Fibroblast of lung (primary cell): ENCODE results near the gene GBA2. TPM values are rescaled to one million over a fixed set of nuclear protein-coding genes. Genes with fewer than 3 reads are reported as not detected.
A peak's percentile ranks its signal among the peaks of the same experiment; 100 is the strongest.

Source experiments
- DNase-seq, 2 donors: peaks; one replicate each; pipeline versions ENCODE4 v3.0.0 to v3.0.0-alpha.2; 2010; ENCODE audit warnings: low read depth in 2 of 2
- H2AFZ ChIP-seq: 2 replicates; pipeline ENCODE4 v1.5.1; 2012; ENCODE audit warnings: low read length, control low read depth, inconsistent platforms
- H3K27ac ChIP-seq: 2 replicates; pipeline ENCODE4 v1.5.1; 2011; ENCODE audit warnings: low read length, control low read depth; ENCODE audit not compliant: insufficient read depth
- H3K27me3 ChIP-seq: 2 replicates; pipeline ENCODE4 v1.5.1; 2011; ENCODE audit warnings: mild to moderate bottlenecking, low read length; ENCODE audit not compliant: control insufficient read depth, insufficient read depth
- H3K36me3 ChIP-seq: 2 replicates; pipeline ENCODE4 v1.5.1; 2011; ENCODE audit warnings: low read length; ENCODE audit not compliant: control insufficient read depth, insufficient read depth
- H3K4me1 ChIP-seq: 2 replicates; pipeline ENCODE4 v1.5.1; 2011; ENCODE audit warnings: low read length; ENCODE audit not compliant: control insufficient read depth, insufficient read depth; ENCODE audit errors: extremely low read depth
- H3K4me2 ChIP-seq: 2 replicates; pipeline ENCODE4 v1.5.1; 2011; ENCODE audit warnings: low read length, control low read depth; ENCODE audit not compliant: insufficient read depth; ENCODE audit errors: extremely low read depth
- H3K4me3 ChIP-seq, 4 experiments: fragments of 200-600 bp in 1 of 4; sonication (generic) in 1 of 4; replicated peaks in 1 of 4; 2 replicates each; pipeline ENCODE4 v1.5.1; 2011 to 2016; ENCODE audit warnings: low read length in 4 of 4, low read depth in 3 of 4, mild to moderate bottlenecking in 3 of 4, control low read depth in 2 of 4, inconsistent platforms in 1 of 4, mixed read lengths in 1 of 4; ENCODE audit not compliant: insufficient read depth in 1 of 4; ENCODE audit errors: control extremely low read depth in 1 of 4
- H3K79me2 ChIP-seq: 2 replicates; pipeline ENCODE4 v1.5.1; 2012; ENCODE audit warnings: mild to moderate bottlenecking, low read length, inconsistent platforms; ENCODE audit not compliant: control insufficient read depth, insufficient read depth
- H3K9ac ChIP-seq: 2 replicates; pipeline ENCODE4 v1.5.1; 2011; ENCODE audit warnings: mild to moderate bottlenecking, low read length, control low read depth; ENCODE audit not compliant: insufficient read depth
- H3K9me3 ChIP-seq: 2 replicates; pipeline ENCODE4 v1.5.1; 2012; ENCODE audit warnings: low read depth, low read length; ENCODE audit not compliant: control insufficient read depth, insufficient read depth
- H4K20me1 ChIP-seq: 2 replicates; pipeline ENCODE4 v1.5.1; 2011; ENCODE audit warnings: low read length; ENCODE audit not compliant: control insufficient read depth, insufficient read depth; ENCODE audit errors: extremely low read depth
- CTCF ChIP-seq, 2 donors: IDR thresholded peaks in 1 of 2; conservative IDR thresholded peaks in 1 of 2; 1 replicate in 1 of 2; 2 replicates in 1 of 2; pipeline ENCODE4 v1.5.1; 2011 to 2012; ENCODE audit warnings: low read length in 2 of 2, control low read depth in 1 of 2, inconsistent platforms in 1 of 2, low read depth in 1 of 2, mild to moderate bottlenecking in 1 of 2
- EZH2 ChIP-seq: IDR thresholded peaks from 2 replicates; pipeline ENCODE4 v1.5.1; 2012; ENCODE audit warnings: low read length, control low read depth, mild to moderate bottlenecking; ENCODE audit errors: missing control alignments
- polyA plus RNA-seq, 2 donors: library from polyadenylated mRNA; depleted of rRNA in 1 of 2; stranded (reverse) in 1 of 2; unstranded in 1 of 2; fragments of >200 nt; gene quantifications; 2 replicates each; pipeline ENCODE4 v1.2.1, GENCODE V29; 2011 to 2012; ENCODE audit warnings: missing spikeins in 1 of 2
- total RNA-seq: library from RNA; depleted of rRNA; stranded (reverse); fragments of >200 nt; gene quantifications from 2 replicates; pipeline ENCODE4 v1.2.1, GENCODE V29; 2014

The GBA2 gene
- total and polyA plus RNA-seq, 2 donors (not counting 1 experiment from before 2014, with no cell fraction given), result 23.9 to 25.5 TPM

- peak; percentile 27 to 39 for DNase-seq
- H4K20me1 ChIP-seq, result no peaks in the 10 kb centered on the region
- H3K4me3 ChIP-seq, result peak within 1 kb of the TSS; percentile 50 to 65 (median 56)
- TF ChIP-seq EZH2 (no peak), CTCF (conservative IDR thresholded peaks at IDR 0.05 in 1 of 2, IDR thresholded peaks at IDR 0.05 in 1 of 2; ENCODE audit: low read depth in 1 of 2, low read length in 2 of 2) (no peak)
- peaks cover 4% of the 10 kb centered on the region for H3K79me2 ChIP-seq
- peak within 1 kb of the TSS; percentile 71 for H2AFZ ChIP-seq
- peak within 1 kb of the TSS; percentile 63 for H3K27ac ChIP-seq
- peak within 1 kb of the TSS; percentile 86 for H3K4me2 ChIP-seq
- H3K36me3 ChIP-seq, result no peaks in the 10 kb centered on the region
- peaks cover 14% of the 10 kb centered on the region for H3K4me1 ChIP-seq
- H3K9ac ChIP-seq, result peak within 1 kb of the TSS; percentile 68
- H3K27me3 ChIP-seq, result no peaks in the 10 kb centered on the region
- H3K9me3 ChIP-seq, result no peaks in the 10 kb centered on the region
Measured at GRCh38 chr9:35791297-35791921, 42.4 kb upstream of the GBA2 start, which contains the start of gene NPR2. NPR2 (plus strand) TSS chr9:35791591; CDS start chr9:35792409, 818 bp downstream.

- Histone ChIP-seq H3K27ac (peak overlapping the region; percentile 6), H3K79me2 (peaks cover 4% of the 10 kb centered on the region), H3K4me1 (peaks cover 14% of the 10 kb centered on the region), H3K9ac (no peak overlapping the region), H3K9me3 (no peaks in the 10 kb centered on the region), H3K27me3 (peaks cover 2% of the 10 kb centered on the region), H3K4me3 (peak overlapping the region in 1 of 4 experiments; percentile 30), H2AFZ (peak overlapping the region; percentile 71), H3K4me2 (peak overlapping the region; percentile 13), H4K20me1 (no peaks in the 10 kb centered on the region), H3K36me3 (no peaks in the 10 kb centered on the region)
- TF ChIP-seq CTCF (conservative IDR thresholded peaks at IDR 0.05 in 1 of 2, IDR thresholded peaks at IDR 0.05 in 1 of 2; ENCODE audit: low read depth in 1 of 2, low read length in 2 of 2) (peak; percentile 84 to 90), EZH2 (no peak)
- peak; percentile 72 to 90 for DNase-seq
Measured at GRCh38 chr9:35790385-35791296, 41.6 kb upstream of the GBA2 start.

- Histone ChIP-seq H3K36me3 (no peaks in the 10 kb centered on the region), H3K4me2 (no peak overlapping the region), H3K79me2 (peaks cover 4% of the 10 kb centered on the region), H3K9ac (no peak overlapping the region), H3K4me1 (peaks cover 14% of the 10 kb centered on the region), H4K20me1 (no peaks in the 10 kb centered on the region), H3K4me3 (no peak overlapping the region), H3K27ac (no peak overlapping the region), H3K9me3 (no peaks in the 10 kb centered on the region), H3K27me3 (peaks cover 3% of the 10 kb centered on the region), H2AFZ (no peak overlapping the region)
- TF ChIP-seq CTCF (conservative IDR thresholded peaks at IDR 0.05 in 1 of 2, IDR thresholded peaks at IDR 0.05 in 1 of 2; ENCODE audit: low read depth in 1 of 2, low read length in 2 of 2), result no peak
- no peak for TF ChIP-seq EZH2
- no peak for DNase-seq
Measured at GRCh38 chr9:35790025-35790384, 41.0 kb upstream of the GBA2 start.
